HepG2 (cell line): Measurements from ENCODE around the gene ANKRD11. TPM values are rescaled to one million over a fixed set of nuclear protein-coding genes. Genes with fewer than 3 reads are reported as not detected.

Experiments
- ADNP ChIP-seq: sonication (generic); formaldehyde crosslinking; IDR thresholded peaks from 2 replicates; pipeline ENCODE4 v1.4.0; 2020; ENCODE audit warnings: missing genetic modification reagents
- ATAD3A ChIP-seq: sonication (generic); formaldehyde crosslinking; IDR thresholded peaks from 2 replicates; pipeline ENCODE4 v1.4.0; 2020; ENCODE audit warnings: missing genetic modification reagents
- BRD4 ChIP-seq: sonication (generic); formaldehyde crosslinking; IDR thresholded peaks from 2 replicates; pipeline ENCODE4 v1.4.0; 2020; ENCODE audit warnings: missing genetic modification reagents
- CREB3 ChIP-seq: sonication (generic); formaldehyde crosslinking; IDR thresholded peaks from 2 replicates; pipeline ENCODE4 v1.5.0; 2020; ENCODE audit warnings: missing genetic modification reagents
- CSRNP2 ChIP-seq: sonication (generic); formaldehyde crosslinking; conservative IDR thresholded peaks from 2 replicates; pipeline ENCODE4 v1.8.0; 2022; ENCODE audit warnings: low read depth, missing genetic modification reagents
- FOXA3 ChIP-seq: IDR thresholded peaks from 2 replicates; pipeline ENCODE4 v1.6.1; 2016; ENCODE audit warnings: missing genetic modification reagents, missing compliant biosample characterization
- GATAD2A ChIP-seq: IDR thresholded peaks from 2 replicates; pipeline ENCODE4 v1.6.1; 2016
- HNRNPLL ChIP-seq: fragments of 200-400 bp; formaldehyde crosslinking; IDR thresholded peaks from 2 replicates; pipeline ENCODE4 v1.6.1; 2017; ENCODE audit warnings: mild to moderate bottlenecking, low read depth, low read length; ENCODE audit not compliant: poor library complexity, severe bottlenecking
- MNT ChIP-seq: fragments of 450-650 bp; IDR thresholded peaks from 2 replicates; pipeline ENCODE4 v1.6.1; 2016
- MYC ChIP-seq: sonication (generic); formaldehyde crosslinking; IDR thresholded peaks from 2 replicates; pipeline ENCODE4 v1.9.0; 2021; ENCODE audit warnings: missing genetic modification reagents, borderline replicate concordance
- MYNN ChIP-seq: sonication (generic); formaldehyde crosslinking; IDR thresholded peaks from 2 replicates; pipeline ENCODE4 v1.4.0; 2020; ENCODE audit warnings: mild to moderate bottlenecking, low read depth, missing genetic modification reagents
- NCOA1 ChIP-seq: sonication (generic); formaldehyde crosslinking; IDR thresholded peaks from 2 replicates; pipeline ENCODE4 v1.9.0; 2021; ENCODE audit warnings: missing genetic modification reagents
- NCOA5 ChIP-seq: sonication (generic); formaldehyde crosslinking; IDR thresholded peaks from 2 replicates; pipeline ENCODE4 v1.4.0; 2020; ENCODE audit warnings: missing genetic modification reagents
- POLR2AphosphoS2 ChIP-seq: IDR thresholded peaks from 2 replicates; pipeline ENCODE4 v1.6.1; 2011; ENCODE audit warnings: low read depth, low read length, improper control_type of control experiment
- RCOR2 ChIP-seq: IDR thresholded peaks from 2 replicates; pipeline ENCODE4 v1.6.1; 2016; ENCODE audit warnings: missing biosample characterization, missing genetic modification reagents
- SAP130 ChIP-seq: IDR thresholded peaks from 2 replicates; pipeline ENCODE4 v1.6.1; 2016; ENCODE audit warnings: low read depth
- SOX5 ChIP-seq: IDR thresholded peaks from 2 replicates; pipeline ENCODE4 v1.6.1; 2016; ENCODE audit warnings: borderline replicate concordance
- SOX6 ChIP-seq, 2 experiments: fragments of 450-650 bp in 1 of 2; sonication (generic) in 1 of 2; formaldehyde crosslinking in 1 of 2; IDR thresholded peaks; 2 replicates each; pipeline versions ENCODE4 v1.4.0 to v1.6.1; 2017 to 2020; ENCODE audit warnings: antibody characterized with exemption in 1 of 2, mild to moderate bottlenecking in 1 of 2, missing genetic modification reagents in 1 of 2
- ZNF180 ChIP-seq: sonication (generic); formaldehyde crosslinking; IDR thresholded peaks from 2 replicates; pipeline ENCODE4 v1.4.0; 2020; ENCODE audit warnings: low read depth, missing genetic modification reagents, borderline replicate concordance
- ZNF563 ChIP-seq: sonication (generic); formaldehyde crosslinking; IDR thresholded peaks from 2 replicates; pipeline ENCODE4 v1.8.0; 2022; ENCODE audit warnings: mild to moderate bottlenecking, moderate library complexity, missing genetic modification reagents
- ZSCAN9 ChIP-seq: IDR thresholded peaks from 2 replicates; pipeline ENCODE4 v1.6.1; 2016; ENCODE audit warnings: borderline replicate concordance
- polyA plus RNA-seq, 8 experiments: library from polyadenylated mRNA; depleted of rRNA in 3 of 8; stranded (reverse) in 7 of 8; unstranded in 1 of 8; fragments of >200 nt; fragmentation: Illumina TruSeq in 4 of 8; extraction: Trizol in 4 of 8; gene quantifications; 2 replicates each; pipeline versions ENCODE4 v1.2.1 to v1.2.3, GENCODE V29; 2011 to 2016; ENCODE audit warnings: low read depth in 4 of 8, missing spikeins in 1 of 8, mixed read lengths in 1 of 8; ENCODE audit not compliant: insufficient read depth in 1 of 8
- total RNA-seq, 5 experiments: library from RNA; depleted of rRNA; stranded (reverse); fragments of >200 nt; fragmentation: Illumina TruSeq; extraction: Trizol; gene quantifications; 2 replicates each; pipeline ENCODE4 v1.2.3, GENCODE V29; 2016; ENCODE audit warnings: low read depth in 1 of 5
- TF ChIP-seq, protein P1 (sequence below): sonication (generic); formaldehyde crosslinking; IDR thresholded peaks from 2 replicates; pipeline ENCODE4 v1.4.0; 2020; ENCODE audit warnings: low read depth, missing genetic modification reagents

ANKRD11 gene
- total and polyA plus RNA-seq, 2 of the 13 experiments (the other 11 are each of a cell fraction or from before 2014, with no cell fraction given) = 21.4 to 38.4 TPM

DNA sequence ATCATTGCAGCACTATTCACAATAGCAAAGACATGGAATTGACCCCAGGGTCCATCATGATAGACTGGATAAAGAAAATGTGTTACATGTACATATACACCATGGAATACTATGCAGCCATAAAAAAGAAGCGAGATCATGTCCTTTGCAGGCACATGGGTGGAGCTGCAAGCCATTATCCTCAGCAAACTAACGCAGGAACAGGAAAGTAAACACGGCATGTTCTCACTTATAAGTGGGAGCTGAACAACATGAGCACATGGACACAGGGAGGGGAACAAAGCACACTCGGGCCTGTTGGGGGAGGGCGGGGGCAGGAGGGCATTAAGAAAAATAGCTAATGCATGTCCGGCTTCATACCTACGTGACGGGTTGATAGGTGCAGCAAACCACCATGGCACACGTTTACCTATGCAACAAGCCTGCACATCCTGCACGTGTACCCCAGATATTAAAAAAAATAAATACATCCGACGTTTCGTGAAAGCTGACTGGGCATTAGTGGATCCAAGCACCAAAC, 243.9 kb downstream of the ANKRD11 start (continued):
- no peak for TF ChIP-seq HNRNPLL
- peak; percentile 78 for TF ChIP-seq FOXA3 (CRISPR knock-in tag)
- peak; percentile 83 for TF ChIP-seq RCOR2
- no peak for TF ChIP-seq MYNN
- TF ChIP-seq GATAD2A (CRISPR knock-in tag) = no peak
- no peak for TF ChIP-seq NCOA5 (CRISPR knock-in tag)
- TF ChIP-seq POLR2AphosphoS2 = no peak
- peak; percentile 86 for TF ChIP-seq ADNP (CRISPR knock-in tag)
- no peak for TF ChIP-seq ZNF180
- TF ChIP-seq SOX5 (CRISPR knock-in tag) = peak; percentile 50; the same call in 1 of the 2 replicates
- TF ChIP-seq MNT = peak; percentile 90
- peak; percentile 39; the same call in 1 of the 2 replicates for TF ChIP-seq CREB3
- no peak for TF ChIP-seq NCOA1 (CRISPR knock-in tag)
- TF ChIP-seq CSRNP2 (CRISPR knock-in tag) = no peak
- no peak for TF ChIP-seq ATAD3A (CRISPR knock-in tag)
- peak; percentile 6; the same call in 1 of the 2 replicates for TF ChIP-seq BRD4 (CRISPR knock-in tag)
- peak; percentile 27; the same call in 1 of the 2 replicates for TF ChIP-seq ZSCAN9 (CRISPR knock-in tag)
- no peak for TF ChIP-seq SOX6 (IDR thresholded peaks at IDR 0.05)
- TF ChIP-seq SOX6 (CRISPR knock-in tag; IDR thresholded peaks at IDR 0.05) = no peak
- no peak for TF ChIP-seq ZNF563
- peak; percentile 51; the same call in 1 of the 2 replicates for TF ChIP-seq SAP130 (CRISPR knock-in tag)
- TF ChIP-seq, protein P1, sequence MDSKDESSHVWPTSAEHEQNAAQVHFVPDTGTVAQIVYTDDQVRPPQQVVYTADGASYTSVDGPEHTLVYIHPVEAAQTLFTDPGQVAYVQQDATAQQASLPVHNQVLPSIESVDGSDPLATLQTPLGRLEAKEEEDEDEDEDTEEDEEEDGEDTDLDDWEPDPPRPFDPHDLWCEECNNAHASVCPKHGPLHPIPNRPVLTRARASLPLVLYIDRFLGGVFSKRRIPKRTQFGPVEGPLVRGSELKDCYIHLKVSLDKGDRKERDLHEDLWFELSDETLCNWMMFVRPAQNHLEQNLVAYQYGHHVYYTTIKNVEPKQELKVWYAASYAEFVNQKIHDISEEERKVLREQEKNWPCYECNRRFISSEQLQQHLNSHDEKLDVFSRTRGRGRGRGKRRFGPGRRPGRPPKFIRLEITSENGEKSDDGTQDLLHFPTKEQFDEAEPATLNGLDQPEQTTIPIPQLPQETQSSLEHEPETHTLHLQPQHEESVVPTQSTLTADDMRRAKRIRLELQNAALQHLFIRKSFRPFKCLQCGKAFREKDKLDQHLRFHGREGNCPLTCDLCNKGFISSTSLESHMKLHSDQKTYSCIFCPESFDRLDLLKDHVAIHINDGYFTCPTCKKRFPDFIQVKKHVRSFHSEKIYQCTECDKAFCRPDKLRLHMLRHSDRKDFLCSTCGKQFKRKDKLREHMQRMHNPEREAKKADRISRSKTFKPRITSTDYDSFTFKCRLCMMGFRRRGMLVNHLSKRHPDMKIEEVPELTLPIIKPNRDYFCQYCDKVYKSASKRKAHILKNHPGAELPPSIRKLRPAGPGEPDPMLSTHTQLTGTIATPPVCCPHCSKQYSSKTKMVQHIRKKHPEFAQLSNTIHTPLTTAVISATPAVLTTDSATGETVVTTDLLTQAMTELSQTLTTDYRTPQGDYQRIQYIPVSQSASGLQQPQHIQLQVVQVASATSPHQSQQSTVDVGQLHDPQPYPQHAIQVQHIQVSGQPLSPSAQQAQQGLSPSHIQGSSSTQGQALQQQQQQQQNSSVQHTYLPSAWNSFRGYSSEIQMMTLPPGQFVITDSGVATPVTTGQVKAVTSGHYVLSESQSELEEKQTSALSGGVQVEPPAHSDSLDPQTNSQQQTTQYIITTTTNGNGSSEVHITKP (CRISPR knock-in tag) = peak; percentile 9; the same call in 1 of the 2 replicates
- TF ChIP-seq MYC (CRISPR knock-in tag) = peak; percentile 78; the same call in 1 of the 2 replicates
